Thyroid gland (tissue), 4 donors: Measurements from ENCODE around the gene RAB28.

Source experiments
- CTCF ChIP-seq, 6 experiments: fragments of 200-600 bp in 3 of 6; fragments of 450-650 bp in 3 of 6; sonication (generic) in 3 of 6; IDR thresholded peaks; one replicate each; pipeline ENCODE4 v1.5.1; 2016 to 2019; ENCODE audit warnings: antibody characterized with exemption in 6 of 6, mild to moderate bottlenecking in 2 of 6, inconsistent platforms in 1 of 6, moderate library complexity in 1 of 6
- POLR2A ChIP-seq, 2 donors: fragments of 450-650 bp; IDR thresholded peaks; one replicate each; pipeline ENCODE4 v1.6.1; 2017; ENCODE audit warnings: antibody characterized with exemption in 2 of 2, mild to moderate bottlenecking in 2 of 2, moderate library complexity in 1 of 2

GRCh38 chr4:13484749-13485221, 645 bp upstream of the RAB28 start:
- TF ChIP-seq CTCF (IDR thresholded peaks at IDR 0.05) (no peak), POLR2A (IDR thresholded peaks at IDR 0.05) (no peak)
